HG03039 (cell line): Measurements from ENCODE around the gene AXIN1.
"Not testable (repeated sequence)": the region's sequence is repeated elsewhere in the genome, so short reads cannot be mapped to it uniquely, and the experiment has no call there.

Experiments used
- ATAC-seq: cut with Tn5 transposase; IDR thresholded peaks from one replicate; pipeline ENCODE4 v1.9.1; 2021; ENCODE audit warnings: mild to moderate bottlenecking, moderate library complexity; ENCODE audit not compliant: unreplicated experiment

AXIN1 gene

DNA sequence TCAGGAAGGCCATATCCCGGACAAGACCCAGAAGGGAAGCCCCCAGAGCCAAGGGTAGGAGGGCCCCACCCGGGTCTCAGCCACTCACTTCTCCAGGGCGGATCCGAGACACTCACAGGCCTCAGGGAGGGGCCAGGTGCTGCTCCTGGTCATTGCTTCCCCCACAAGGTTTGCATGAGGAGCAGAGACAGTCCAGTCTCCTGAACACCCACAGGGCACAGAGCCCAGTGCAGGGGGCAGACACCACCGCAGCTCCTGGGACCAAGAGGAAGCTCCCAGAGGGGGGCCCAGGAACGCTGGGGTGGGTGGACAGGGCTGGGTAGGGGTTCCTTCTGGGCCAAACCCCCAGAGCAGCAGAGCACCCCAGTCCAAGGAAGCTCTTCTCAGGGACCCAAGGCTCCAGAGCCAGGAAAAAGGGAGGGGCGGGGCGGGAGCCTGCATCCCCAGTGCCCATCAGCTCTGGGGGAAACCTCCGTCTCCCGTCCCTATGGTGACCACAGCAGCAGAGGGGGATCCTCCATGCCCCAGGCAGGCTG lies 18.5 kb upstream of the AXIN1 start:
- ATAC-seq = no peak

- peak; percentile 57 for ATAC-seq
Observed at GRCh38 chr16:370443-370842, 17.9 kb upstream of the AXIN1 start, which contains the start of gene MRPL28. Gene MRPL28, minus strand, starts transcription at chr16:370538. Its CDS starts 320 bp downstream, at chr16:370218.

DNA sequence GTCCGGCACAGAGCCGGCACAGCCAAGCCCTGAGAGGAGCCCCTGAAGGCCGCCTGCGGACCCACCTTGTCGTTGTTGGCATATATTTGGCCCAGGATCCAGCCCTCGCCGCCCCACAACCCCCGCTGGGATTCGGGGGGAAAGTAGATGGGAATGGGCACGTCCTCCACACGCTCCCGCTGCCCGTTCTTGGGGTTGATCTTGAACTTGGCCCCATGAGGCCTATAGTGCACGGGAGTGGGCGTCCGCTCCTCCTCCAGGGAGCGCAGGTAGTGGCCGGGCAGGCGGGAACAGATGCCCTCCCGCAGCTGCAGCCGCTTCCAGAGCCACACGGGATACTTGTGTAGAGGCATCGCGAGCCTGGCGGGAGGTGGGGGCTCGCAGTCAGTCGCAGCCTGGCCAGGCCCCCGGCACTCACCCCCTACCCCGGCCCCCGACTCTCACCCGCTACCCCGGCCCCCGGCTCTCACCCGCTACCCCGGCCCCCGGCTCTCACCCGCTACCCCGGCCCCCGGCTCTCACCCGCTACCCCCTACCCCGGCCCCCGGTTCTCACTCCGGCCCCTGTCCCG lies 17.4 kb upstream of the AXIN1 start:
- ATAC-seq = no peak

DNA sequence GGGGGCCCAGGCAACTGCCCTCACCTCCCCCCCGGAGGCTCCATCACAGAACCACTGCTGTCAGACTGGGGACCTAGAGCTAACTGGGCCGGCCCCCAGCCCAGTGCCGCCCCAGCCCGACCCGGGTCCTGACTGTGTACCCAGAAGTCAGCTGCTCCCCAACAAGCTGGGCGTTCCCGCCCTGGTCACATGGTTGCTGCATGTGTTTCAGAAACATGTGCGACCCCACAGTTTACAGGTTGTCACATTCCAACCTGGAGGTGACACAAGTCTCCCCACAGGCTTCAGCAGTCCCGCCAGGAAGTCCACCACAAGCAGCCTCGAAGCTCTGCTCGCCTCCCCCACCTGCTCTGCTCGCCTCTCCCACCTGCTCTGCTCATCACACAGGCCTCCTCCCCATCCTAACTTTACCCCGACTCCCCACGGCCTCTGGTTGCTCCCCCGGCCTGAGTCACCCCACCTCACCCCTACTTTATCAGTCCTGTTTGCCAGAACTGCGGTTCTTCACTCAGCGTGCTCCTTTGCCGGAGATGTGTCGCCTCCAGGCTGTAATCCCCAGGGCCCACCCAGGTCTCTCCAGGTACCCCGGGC lies 16.8 kb upstream of the AXIN1 start:
- ATAC-seq = no peak

DNA sequence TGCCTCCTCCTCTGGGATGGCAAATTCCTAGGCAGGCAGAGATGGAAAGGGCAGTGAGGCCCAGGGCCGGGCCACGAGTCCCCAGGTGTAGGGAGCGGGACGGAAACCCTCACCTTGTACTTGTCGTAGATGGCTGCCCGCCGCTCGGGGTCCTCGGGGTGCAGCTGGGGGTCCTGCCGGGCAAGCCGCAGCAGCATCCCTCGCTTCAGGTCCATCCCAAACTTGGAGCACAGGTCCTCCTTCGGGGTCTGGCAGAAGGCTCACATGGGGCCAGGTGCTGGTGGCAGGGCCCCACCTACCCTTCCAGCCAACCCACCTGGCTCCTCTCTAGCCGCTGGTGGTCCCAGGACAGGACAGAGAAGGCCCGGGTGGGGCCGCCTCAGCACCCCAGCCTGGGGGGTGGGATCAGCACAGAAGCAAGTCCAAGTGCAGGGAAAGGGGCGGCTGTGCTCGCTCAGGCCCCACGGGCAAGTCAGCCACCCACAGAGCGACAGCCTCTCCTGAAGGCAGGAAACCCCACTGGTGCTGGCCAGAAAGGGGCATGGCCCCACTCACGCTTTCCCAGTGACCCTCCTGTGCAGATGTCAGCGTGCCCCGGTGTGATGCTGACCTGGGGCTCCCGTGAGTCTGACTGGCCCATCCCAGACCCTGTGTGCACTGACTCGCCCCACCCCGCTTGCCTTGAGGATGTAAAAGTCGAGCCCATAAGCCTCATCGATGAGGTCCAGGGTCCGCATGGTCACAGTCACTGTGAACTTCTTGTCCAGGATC lies 16.1 kb upstream of the AXIN1 start:
- no peak for ATAC-seq

DNA sequence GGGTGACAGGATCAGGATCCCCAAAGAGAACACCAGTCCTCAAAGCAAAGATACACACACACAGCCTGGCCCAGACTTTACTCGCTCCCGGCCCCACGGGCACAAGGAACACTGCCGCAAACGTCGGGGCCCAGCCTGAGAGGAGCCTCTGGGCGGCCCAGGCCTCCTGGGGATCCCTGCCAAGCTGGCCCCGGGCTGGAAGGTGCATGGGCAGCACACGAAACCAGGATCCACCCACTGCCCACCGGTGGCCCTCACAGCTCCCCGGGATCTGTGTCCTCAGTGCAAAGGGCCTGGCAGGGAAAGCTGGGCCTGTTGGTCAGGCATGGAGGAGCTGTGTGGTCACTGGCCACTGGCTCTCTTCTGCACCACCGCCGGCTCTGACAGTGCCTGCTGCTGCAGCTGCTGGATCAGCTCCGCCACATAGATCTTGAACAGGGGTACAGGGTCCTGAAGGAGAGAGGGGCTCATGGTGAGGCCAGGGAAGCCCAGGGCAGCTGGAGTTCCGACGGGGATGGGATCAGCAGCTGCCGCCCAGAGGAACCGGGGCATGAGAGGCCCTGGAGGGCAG lies 14.9 kb upstream of the AXIN1 start:
- no peak for ATAC-seq

DNA sequence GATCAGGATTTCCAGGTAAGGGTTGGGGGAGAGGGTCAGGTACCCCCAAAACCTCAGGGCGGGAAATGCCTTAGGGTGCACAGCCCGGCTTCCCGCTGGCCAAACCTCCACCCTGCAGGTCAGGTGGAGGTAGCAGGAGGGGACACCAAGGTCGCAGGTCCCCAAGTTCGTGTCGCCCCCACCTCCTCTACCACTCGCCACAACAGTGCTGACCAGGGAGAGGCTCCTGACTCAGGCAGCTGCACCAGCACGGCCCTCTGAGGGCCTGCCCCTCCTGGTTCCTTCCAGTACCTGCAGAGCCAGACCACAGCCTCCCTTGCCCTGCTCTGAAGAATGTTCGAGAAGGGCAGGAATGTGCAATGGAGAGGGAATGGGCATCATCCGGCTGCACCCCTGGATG lies 14.0 kb upstream of the AXIN1 start:
- no peak for ATAC-seq

GRCh38 chr16:364595-365491 lies 12.3 kb upstream of the AXIN1 start:
- ATAC-seq = no peak

DNA sequence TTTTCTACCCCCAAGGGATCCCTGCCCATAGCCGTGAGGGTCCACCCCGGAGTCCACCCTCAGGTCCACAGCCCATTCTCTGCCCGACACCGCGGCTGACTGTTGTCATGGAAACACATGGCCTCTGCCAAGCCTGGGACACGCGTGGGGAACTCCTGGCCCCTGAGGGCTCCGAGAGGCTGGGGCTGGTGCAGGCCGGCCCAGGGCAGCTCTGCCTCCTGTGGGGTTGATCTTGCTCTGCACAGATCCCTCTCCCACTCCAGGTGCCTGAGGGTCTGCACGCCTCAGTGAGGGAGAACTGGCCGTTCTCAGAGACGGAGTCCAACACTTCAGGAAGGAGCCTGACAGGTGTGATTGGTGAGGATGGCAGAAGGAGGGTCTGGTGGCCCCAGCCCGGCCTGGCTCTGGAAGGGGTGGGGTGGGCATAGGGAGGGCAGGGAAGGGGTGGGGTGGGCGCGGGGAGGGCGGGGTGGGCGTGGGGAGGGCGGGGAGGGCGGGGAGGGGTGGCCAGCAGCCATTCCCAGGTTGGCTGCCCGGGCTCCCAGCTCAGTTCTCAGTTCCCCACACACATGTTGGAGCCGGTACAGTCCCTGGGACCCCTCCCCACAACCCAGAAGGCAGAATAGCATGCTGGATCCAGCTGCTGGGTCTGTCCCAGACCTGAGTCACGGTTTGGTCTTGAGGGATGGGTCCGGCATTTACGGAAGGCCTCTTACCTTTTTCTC lies 11.4 kb upstream of the AXIN1 start:
- ATAC-seq = no peak

DNA sequence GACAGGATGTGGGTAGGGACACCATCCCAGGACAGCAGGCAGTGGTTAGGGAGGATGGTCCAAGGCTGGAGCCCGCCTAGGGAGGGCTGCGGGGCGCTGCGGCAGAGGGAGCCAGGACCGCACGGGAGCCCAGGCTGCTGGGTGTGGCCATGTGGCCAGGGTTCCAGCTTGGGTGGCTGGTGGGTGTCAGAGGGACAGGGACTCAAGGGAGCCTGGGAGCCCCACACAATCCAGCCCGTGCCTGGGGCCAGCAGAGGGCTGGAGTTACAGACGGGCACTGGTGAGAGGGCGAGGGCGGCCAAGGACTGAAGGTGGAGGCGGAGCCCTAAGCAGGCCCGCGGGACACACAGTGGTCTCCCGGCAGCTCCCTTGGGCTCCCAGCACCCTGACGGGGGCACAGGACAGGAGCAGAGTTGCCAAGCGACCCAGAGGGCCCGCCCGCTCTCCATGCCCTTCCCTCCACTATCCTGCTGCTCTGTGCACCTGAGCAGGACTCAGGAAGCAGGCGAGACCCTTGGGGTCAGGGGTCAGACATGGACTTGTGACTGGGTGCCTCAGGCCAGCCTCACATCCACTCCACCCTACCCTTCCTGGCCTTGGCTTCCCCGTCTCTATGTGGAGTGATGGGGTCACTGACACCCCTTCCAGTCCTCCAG lies 10.7 kb upstream of the AXIN1 start:
- ATAC-seq = no peak

DNA sequence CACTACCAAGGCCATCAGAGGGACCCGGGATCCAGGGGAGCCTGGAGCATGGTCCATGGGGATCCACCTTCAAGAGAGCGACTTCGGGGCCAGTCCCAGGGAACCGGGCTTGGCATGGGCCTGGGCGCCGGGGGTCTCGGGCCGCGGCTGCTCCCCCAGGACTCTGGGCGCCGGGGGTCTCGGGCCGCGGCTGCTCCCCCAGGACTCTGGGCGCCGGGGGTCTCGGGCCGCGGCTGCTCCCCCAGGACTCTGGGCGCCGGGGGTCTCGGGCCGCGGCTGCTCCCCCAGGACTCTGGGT lies 10.1 kb upstream of the AXIN1 start:
- not testable (repeated sequence) for ATAC-seq

- ATAC-seq = no peak
Observed at GRCh38 chr16:361872-362701, 9.6 kb upstream of the AXIN1 start.

DNA sequence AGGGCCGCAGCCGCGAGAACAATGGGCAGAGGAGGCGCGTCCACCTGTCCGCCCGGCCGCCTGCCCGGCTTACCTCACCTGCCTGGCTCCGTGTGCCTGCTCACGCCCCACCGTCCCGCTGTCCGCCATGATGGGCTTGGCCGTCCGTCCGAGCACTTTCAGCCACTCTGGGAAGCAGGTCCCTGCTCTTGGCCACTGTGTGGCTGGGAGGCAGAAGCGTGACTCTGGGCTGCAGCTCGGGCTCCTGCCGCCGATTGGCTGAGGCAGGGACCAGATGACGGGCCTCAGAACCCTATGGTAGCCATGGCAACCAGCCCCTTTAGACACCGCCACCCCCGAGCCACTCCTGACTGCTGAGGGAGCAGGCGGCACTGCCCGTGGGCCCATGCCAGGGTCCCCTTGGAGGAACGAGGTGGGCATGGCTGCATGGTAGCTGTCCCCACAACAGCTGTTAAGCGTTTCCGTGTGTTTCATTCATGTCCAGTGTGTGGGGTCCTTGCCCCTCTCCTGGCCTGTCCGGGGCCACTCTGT lies 8.9 kb upstream of the AXIN1 start:
- ATAC-seq = no peak

- no peak for ATAC-seq
Observed at GRCh38 chr16:360698-361336, 8.3 kb upstream of the AXIN1 start.

DNA sequence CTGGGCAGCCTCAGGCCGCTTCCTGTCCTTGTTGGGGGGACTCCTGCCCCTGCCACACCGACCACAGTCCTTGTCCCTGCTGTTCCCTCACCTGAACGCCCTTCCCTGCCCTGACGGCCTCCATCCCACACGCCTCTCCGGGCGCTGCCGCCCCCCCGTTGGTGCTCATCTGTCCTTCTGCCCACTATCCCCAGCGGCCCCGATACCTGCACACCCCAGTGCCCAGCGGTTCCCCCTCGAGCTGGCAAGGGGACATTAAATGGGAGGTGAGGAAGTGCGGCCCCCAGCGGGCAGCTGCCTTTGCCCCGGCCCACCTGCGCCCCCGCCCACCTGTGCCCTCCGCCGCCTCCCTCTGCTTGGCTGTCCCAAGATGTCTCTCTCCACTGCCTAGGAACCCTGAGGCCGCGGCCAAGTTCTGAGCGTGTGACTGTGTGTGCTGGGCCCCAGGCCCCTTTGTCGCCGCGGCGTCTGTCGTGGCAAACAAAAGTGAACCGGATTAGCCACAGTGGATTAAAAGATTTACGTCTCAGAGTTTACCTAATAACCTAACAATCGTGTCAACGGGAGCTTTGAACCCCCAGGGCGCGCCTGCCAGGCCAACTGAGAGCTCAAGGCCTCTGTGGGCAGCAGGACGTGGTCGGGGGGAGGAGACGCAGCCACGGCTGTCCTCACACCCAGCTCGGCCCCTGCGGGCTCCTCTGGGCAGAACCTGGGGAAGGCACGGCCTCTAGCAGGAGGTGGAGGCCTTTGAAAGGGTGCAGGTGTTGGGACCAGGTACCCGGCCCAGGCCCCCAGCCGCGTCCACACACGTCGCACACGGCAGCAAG lies 7.6 kb upstream of the AXIN1 start:
- ATAC-seq = no peak

DNA sequence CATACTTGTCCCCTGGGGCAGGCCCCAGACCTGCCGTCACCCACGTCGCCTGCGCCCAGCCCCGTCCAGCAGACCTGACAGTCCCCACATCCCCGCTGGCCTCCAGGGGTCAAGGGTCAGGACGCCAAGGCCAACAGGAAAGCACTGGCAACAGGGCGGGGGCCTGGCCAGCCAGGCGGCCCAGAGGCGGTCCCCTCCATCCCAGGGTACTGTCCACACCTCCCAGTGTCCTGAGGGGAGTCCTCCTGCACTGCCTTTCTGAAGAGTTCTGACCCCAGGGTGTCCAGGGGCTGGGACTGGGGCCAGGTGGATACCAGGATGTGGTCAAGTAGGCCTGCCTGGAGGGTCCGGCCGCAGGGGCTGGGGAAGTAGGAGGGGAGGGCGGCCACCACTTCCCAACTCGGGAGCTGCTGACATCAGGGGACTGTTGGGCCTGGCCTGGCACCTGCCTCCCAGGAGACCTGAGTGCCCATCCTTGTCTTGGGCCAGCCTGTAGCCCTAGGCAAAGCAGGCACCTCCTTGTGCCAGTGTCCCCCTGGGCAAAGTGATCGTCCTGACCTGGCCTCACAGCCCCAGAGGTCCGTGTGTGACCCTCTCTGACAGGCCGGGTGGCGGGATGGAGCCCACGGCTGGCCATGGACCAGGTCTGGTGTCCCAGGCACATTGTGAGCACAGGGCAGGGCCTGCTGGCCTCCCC lies 6.7 kb upstream of the AXIN1 start:
- no peak for ATAC-seq

DNA sequence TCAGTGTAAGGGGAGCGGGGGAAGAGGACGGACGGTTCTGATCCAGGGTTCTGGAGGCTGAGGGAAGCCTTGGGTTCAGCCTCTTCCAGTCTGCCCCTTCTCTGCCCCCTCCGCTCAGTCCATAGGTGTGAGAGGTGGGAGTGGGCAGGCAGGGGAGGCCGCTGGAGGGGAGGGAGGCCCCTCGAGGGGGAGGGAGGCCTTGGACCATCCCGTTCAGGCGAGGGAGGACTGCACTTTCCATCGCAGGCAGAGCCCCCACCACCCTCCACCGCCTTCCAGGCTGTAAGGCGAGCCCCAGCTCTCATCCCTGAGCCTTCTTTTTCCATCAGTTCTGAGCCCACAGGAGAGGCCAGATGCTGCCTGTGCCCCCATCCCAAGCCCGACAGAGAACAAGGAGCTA lies 4.2 kb upstream of the AXIN1 start:
- ATAC-seq = no peak
